IPS DF 6.9 (cell line): ENCODE data around the gene GCH1.
"Not testable (repeated sequence)": the region's sequence is repeated elsewhere in the genome, so short reads cannot be mapped to it uniquely, and the experiment has no call there.

Experiments used
- DNase-seq: peaks from one replicate; pipeline ENCODE4 v3.0.0-alpha.2; 2013; ENCODE audit warnings: low read depth, low spot score
- H3K27ac ChIP-seq: one replicate; pipeline ENCODE4 v1.5.1; 2013; ENCODE audit warnings: low read length, control low read depth
- H3K27me3 ChIP-seq: 2 replicates; pipeline ENCODE4 v1.6.1; 2013; ENCODE audit warnings: mild to moderate bottlenecking, low read length; ENCODE audit not compliant: control insufficient read depth, insufficient read depth
- H3K36me3 ChIP-seq: 2 replicates; pipeline ENCODE4 v1.6.1; 2013; ENCODE audit warnings: low read length; ENCODE audit not compliant: control insufficient read depth, insufficient read depth
- H3K4me1 ChIP-seq: 2 replicates; pipeline ENCODE4 v1.6.1; 2013; ENCODE audit warnings: low read length; ENCODE audit not compliant: control insufficient read depth, insufficient read depth
- H3K4me3 ChIP-seq: 2 replicates; pipeline ENCODE4 v1.5.1; 2013; ENCODE audit warnings: mild to moderate bottlenecking, low read length
- H3K9me3 ChIP-seq: 2 replicates; pipeline ENCODE4 v1.6.1; 2013; ENCODE audit warnings: low read length, inconsistent platforms; ENCODE audit not compliant: control insufficient read depth, insufficient read depth
- WGBS: extraction: QIAGEN DNeasy Blood & Tissue Kit; methylation state at CpG from one replicate; pipeline ENCODE4 v1.1.7; 2013; ENCODE audit warnings: mixed read lengths, missing lambda C conversion rate; ENCODE audit not compliant: insufficient read length, insufficient coverage; 5-methylcytosine and 5-hydroxymethylcytosine counted together

Gene GCH1

DNA sequence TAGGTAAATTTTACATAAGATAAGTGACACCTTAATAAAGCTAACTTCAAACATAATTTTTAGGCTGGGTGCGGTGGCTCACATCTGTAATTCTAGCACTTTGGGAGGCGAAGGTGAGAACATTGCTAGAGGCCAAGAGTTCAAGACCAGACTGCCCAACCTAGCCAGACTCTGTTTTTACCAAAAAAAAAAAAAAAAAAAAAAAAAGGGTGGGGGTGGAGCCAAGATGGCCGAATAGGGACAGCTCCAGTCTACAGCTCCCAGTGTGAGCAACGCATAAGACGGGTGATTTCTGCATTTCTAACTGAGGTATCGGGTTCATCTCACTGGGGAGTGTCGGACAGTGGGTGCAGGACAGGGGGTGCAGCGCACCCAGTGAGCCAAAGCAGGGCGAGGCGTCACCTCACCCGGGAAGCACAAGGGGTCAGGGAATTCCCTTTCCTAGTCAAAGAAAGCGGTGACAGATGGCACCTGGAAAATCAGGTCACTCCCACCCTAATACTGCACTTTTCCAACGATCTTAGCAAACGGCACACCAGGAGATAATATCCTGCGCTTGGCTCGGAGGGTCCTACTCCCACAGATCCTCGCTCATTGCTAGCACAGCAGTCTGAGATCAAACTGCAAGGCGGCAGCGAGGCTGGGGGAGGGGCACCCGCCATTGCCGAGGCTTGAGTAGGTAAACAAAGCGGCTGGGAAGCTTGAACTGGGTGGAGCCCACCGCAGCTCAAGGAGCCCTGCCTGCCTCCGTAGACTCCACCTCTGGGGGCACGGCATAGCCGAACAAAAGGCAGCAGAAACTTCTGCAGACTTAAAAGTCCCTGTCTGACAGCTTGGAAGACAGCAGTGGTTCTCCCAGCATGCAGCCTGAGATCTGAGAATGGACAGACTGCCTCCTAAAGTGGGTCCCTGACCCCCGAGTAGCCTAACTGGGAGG lies 32.2 kb downstream of the GCH1 start:
- H3K9me3 ChIP-seq, H3K27me3 ChIP-seq, H3K4me1 ChIP-seq, H3K27ac ChIP-seq, H3K36me3 ChIP-seq, DNase-seq: not testable (repeated sequence)
- WGBS, result no CpG with 5 or more reads among the region's 27 CpGs
- peak overlapping the region; percentile 48; the same call in 1 of the 2 replicates for H3K4me3 ChIP-seq

DNA sequence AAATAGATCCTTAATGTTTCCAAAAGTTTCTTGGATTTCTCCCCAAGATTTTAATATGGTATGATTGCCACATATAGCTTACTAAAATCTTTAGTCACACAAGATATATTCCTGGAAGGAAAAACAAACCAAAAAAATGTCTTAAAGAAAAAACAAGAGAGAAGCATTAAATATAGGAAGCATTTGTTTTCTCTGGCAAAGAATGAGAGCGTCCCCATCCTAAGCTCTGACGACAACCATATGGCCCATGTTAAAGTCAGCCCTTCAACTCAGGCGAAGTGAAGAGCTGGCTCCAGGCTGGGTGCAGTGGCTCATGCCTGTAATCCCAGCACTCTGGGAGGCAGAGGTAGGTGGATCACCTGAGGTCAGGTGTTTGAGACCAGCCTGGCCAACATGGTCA lies 35.6 kb downstream of the GCH1 start:
- no peak for DNase-seq
- no CpG with 5 or more reads among the region's 3 CpGs for WGBS

DNA sequence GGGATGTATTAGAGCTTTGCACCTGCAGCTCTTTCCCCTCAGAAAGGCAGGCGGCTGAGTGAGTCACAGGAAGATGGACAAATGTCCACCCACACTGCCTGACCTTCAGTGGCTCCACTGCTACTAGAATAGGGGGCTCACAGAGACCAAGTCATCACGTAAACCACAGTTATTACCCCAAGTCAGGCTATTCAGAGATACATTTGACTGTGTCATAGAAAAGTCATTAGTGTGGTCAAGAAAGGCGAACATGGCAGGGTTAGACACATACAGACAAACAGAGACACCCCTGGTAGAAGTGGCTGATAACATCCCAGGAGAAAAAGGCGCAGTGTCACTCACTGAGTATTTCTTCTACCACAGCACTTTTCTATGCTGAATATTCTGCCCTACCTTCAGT lies 36.0 kb downstream of the GCH1 start:
- no peaks in the 10 kb centered on the region for H3K4me1 ChIP-seq
- no peak overlapping the region for H3K4me3 ChIP-seq
- H3K9me3 ChIP-seq, result no peaks in the 10 kb centered on the region
- no CpG with 5 or more reads among the region's 4 CpGs for WGBS
- no peaks in the 10 kb centered on the region for H3K36me3 ChIP-seq
- H3K27me3 ChIP-seq, result no peaks in the 10 kb centered on the region
- no peak overlapping the region for H3K27ac ChIP-seq
- no peak for DNase-seq

More for the DNA sequence above, 35.6 kb downstream of the GCH1 start:
- Histone ChIP-seq H3K4me3 (no peak overlapping the region), H3K9me3 (no peaks in the 10 kb centered on the region), H3K27me3 (no peaks in the 10 kb centered on the region), H3K36me3 (no peaks in the 10 kb centered on the region), H3K27ac (no peak overlapping the region), H3K4me1 (no peaks in the 10 kb centered on the region)

DNA sequence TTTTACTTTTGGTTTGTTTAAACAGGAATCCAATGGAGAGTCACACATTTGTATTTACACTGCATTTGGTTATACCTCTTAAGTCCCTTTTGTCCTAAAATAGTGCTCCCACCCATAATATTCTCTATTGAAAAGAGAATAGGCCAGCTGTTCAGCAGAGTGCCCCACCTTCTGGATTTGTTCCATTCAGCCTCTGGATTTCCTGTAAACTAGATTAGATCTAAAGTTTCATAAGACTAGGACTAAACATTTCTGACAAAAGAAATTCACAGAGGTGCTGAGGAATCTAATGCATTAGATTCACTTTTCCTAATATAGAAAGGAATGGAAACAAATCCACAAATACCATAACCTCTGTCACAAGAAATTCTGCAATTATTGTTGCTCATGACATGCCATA lies 38.1 kb downstream of the GCH1 start:
- Histone ChIP-seq H3K4me1 (no peaks in the 10 kb centered on the region), H3K27me3 (no peaks in the 10 kb centered on the region), H3K36me3 (no peaks in the 10 kb centered on the region), H3K27ac (no peak overlapping the region), H3K9me3 (no peaks in the 10 kb centered on the region), H3K4me3 (no peak overlapping the region)
- no peak for DNase-seq

DNA sequence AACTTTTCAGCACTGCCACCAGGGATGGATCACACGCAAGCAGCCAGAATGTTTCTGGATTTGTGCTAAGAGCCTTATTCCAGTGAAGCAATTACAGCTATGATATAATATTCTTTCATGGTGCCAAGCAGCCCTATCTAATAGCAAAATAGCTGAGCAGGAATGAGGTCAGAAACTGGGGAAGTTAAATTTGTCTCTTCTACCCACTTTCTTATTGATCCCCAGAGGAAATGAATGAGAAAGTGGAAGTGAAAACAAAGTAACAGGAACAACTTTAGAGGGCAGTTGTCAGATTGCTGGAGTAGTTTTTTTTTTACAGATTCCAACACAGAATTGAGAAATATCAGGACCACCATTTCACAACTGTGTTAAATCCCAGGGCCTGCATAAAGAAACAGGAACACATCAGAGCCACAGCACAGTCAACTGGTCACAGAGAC lies 44.8 kb downstream of the GCH1 start:
- no peak overlapping the region for H3K4me3 ChIP-seq
- no peak for DNase-seq
- H3K27me3 ChIP-seq, result no peaks in the 10 kb centered on the region
- no peak overlapping the region for H3K27ac ChIP-seq
- H3K4me1 ChIP-seq, result no peaks in the 10 kb centered on the region
- H3K9me3 ChIP-seq, result no peaks in the 10 kb centered on the region
- no CpG with 5 or more reads among the region's 1 CpG for WGBS
- no peaks in the 10 kb centered on the region for H3K36me3 ChIP-seq

DNA sequence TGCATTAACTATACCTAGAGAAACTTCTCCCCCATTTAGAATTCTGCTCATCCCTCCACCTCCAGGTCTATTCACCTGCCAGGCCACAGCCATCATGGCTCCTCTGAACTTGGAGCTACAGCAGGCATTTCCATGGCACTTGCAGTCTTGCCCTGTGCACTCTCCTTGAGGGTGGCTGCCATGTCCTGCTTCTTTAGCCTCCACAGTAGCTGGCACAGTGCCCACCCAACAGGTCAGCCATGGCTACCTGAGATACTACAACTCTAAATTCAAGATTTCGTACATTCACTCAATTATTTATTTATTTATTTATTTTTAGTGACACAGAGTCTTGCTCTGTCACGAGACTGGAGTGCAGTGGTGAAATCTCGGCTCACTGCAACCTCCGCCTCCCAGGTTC lies 46.5 kb downstream of the GCH1 start:
- no peaks in the 10 kb centered on the region for H3K4me1 ChIP-seq
- H3K4me3 ChIP-seq, result no peak overlapping the region
- no CpG with 5 or more reads among the region's 4 CpGs for WGBS

DNA sequence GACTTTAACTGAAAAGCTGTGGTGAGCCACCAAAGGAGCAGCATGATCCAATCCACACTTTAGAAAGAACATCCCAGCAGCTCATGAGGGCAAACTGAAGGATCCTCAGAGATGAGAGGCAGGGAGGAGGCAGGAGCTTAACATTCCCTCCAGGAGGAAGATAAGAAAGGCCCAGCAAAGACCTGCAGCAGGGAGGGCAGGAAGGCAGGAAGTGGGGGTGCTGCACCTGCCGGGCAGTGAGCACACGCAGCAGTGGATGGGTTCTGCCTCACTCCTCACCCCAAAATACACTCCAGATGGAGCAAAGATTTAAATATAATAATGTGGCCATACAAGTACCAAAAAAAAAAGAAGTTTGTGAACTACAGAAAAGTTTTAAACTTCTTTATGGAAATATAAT lies 48.4 kb downstream of the GCH1 start:
- H3K36me3 ChIP-seq, result no peaks in the 10 kb centered on the region
- no peaks in the 10 kb centered on the region for H3K4me1 ChIP-seq
- no peak for DNase-seq
- no peak overlapping the region for H3K27ac ChIP-seq
- no CpG with 5 or more reads among the region's 2 CpGs for WGBS
- no peaks in the 10 kb centered on the region for H3K9me3 ChIP-seq
- H3K27me3 ChIP-seq, result no peaks in the 10 kb centered on the region
- H3K4me3 ChIP-seq, result no peak overlapping the region

More for the DNA sequence above, 46.5 kb downstream of the GCH1 start:
- no peaks in the 10 kb centered on the region for H3K9me3 ChIP-seq
- no peaks in the 10 kb centered on the region for H3K36me3 ChIP-seq
- no peak overlapping the region for H3K27ac ChIP-seq
- H3K27me3 ChIP-seq, result no peaks in the 10 kb centered on the region
- DNase-seq, result no peak

DNA sequence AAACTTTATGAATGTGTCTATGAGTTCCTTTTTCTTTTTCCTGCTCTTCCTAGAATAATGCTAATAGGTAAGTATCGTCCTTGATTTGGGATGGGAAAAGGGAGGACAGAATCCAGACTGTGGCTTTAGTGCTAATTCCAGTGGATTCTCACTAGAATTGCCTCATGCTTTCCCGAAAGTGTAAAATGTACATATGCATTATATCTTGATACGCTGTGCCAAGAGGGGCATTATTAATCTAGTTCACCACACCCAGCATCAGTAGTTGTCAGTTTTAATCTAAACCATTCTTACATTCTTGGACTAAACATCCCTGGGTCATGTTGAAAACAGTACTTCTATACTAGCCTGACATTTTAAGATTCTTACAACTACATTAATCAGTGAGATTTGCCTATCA lies 49.3 kb downstream of the GCH1 start:
- DNase-seq, result no peak
- no peak overlapping the region for H3K4me3 ChIP-seq

DNA sequence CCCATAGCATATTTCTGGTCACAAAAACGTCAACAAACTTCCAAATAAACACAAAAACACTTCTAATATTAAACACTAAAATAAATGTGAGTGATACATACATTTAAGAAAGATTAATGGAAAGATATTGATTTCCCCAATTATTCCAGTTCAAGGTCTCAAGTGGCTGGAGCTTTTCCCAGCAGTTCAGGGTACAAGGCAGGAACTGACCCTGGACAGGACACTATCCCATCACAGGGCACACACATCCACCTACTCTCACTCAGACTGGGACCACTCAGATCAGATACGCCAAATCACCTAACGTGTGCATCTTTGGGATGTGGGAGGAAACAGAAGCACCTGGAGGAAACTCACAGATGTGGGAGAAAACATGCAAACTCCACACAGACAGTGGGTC lies 50.4 kb downstream of the GCH1 start:
- WGBS, result 100% methylated on average over 1 of the region's 3 CpGs
- H3K27me3 ChIP-seq, result no peaks in the 10 kb centered on the region
- H3K4me1 ChIP-seq, result no peaks in the 10 kb centered on the region
- no peaks in the 10 kb centered on the region for H3K9me3 ChIP-seq
- H3K27ac ChIP-seq, result no peak overlapping the region
- no peak for DNase-seq
- no peaks in the 10 kb centered on the region for H3K36me3 ChIP-seq
- H3K4me3 ChIP-seq, result no peak overlapping the region

More for the DNA sequence above, 49.3 kb downstream of the GCH1 start:
- H3K4me1 ChIP-seq, result no peaks in the 10 kb centered on the region
- H3K36me3 ChIP-seq, result no peaks in the 10 kb centered on the region
- H3K27me3 ChIP-seq, result no peaks in the 10 kb centered on the region
- H3K9me3 ChIP-seq, result no peaks in the 10 kb centered on the region
- no peak overlapping the region for H3K27ac ChIP-seq
- no CpG with 5 or more reads among the region's 3 CpGs for WGBS

DNA sequence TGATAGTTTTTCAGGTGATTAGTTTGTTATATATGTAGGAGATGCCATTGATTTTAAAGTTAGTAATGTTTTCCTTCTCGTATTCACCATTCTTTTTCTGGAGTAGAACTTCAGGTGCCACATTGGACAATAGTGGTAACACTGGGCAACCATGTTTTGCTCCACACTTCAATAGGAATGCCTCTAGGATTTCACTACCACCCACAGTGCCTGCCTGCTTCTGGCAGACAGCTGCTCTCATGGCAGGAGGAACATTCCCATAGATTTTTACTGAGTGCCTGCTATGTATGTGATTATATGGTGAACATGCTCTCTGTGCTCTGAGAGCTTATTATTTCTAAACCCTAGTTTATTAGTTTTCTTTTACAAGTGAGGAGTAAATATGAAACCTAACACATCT lies 53.7 kb downstream of the GCH1 start:
- Histone ChIP-seq H3K4me1 (no peaks in the 10 kb centered on the region), H3K9me3 (no peaks in the 10 kb centered on the region), H3K4me3 (no peak overlapping the region), H3K36me3 (no peaks in the 10 kb centered on the region), H3K27me3 (no peaks in the 10 kb centered on the region), H3K27ac (no peak overlapping the region)
- DNase-seq, result no peak
- WGBS, result no CpG with 5 or more reads among the region's 1 CpG

DNA sequence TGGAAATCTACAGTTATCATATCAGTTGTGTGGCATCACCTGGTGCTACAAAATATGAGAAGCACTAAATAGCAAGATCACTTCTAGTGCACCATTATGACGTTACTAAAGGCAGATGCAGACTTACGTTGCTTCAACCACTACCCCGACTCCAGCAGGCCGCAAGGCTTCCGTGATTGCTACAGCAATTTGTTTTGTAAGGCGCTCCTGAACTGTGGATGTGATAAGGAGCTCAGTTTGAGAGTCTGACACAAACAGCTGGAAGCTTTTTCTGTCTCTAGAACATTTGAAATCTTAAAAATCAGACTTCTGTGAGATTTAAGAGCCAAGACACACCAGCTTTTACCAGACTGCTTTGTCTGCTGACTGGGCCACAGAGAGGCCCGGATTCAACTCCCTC lies 57.0 kb downstream of the GCH1 start:
- Histone ChIP-seq H3K27me3 (no peaks in the 10 kb centered on the region), H3K9me3 (no peaks in the 10 kb centered on the region), H3K4me1 (peaks cover 3% of the 10 kb centered on the region; the same call in 1 of the 2 replicates), H3K36me3 (no peaks in the 10 kb centered on the region), H3K27ac (no peak overlapping the region), H3K4me3 (no peak overlapping the region)
- WGBS, result no CpG with 5 or more reads among the region's 7 CpGs
- no peak for DNase-seq
